A549 (cell line): ENCODE measurements around the gene INPP4B. TPM values are rescaled to one million over a fixed set of nuclear protein-coding genes. Genes with fewer than 3 reads are reported as not detected.

Source experiments
- ATAC-seq, 2 experiments: fragments of 200-7000 bp in 1 of 2; fragments of >200 bp in 1 of 2; cut with Nextera tagmentation in 1 of 2; cut with Tn5 transposase in 1 of 2; 3 replicates each; pipeline versions ENCODE4 v1.8.0 to v1.9.1; 2018 to 2020; ENCODE audit warnings: mild to moderate bottlenecking in 1 of 2, moderate library complexity in 1 of 2
- CTCF ChIA-PET: fragments of 300-600 bp; sonication (Branson Sonifier 250); formaldehyde crosslinking; extraction: SDS; loops from one replicate; lab custom pipeline; 2021; ENCODE audit warnings: antibody characterized with exemption, inconsistent platforms; lab: Yijun Ruan, JAX
- POLR2A ChIA-PET: fragments of 350-600 bp; formaldehyde crosslinking; extraction: SDS; loops from one replicate; lab custom pipeline; 2021; ENCODE audit warnings: antibody characterized with exemption, inconsistent platforms; lab: Yijun Ruan, JAX
- DNase-seq, 2 experiments: peaks; one replicate each; pipeline versions ENCODE4 v3.0.0 to v3.0.0-alpha.2; 2011 to 2016; ENCODE audit warnings: low read depth in 1 of 2, low spot score in 1 of 2
- FAIRE-seq: peaks from 2 replicates; lab custom pipeline; 2011; peaks lifted over from hg19 to GRCh38; lab: Jason Lieb, UNC
- H3K27ac ChIP-seq, 2 experiments: fragments of >200 bp; sonication (Bioruptor Twin); formaldehyde crosslinking; 3 replicates each; pipeline ENCODE4 v1.5.1; 2016 to 2017
- H3K4me1 ChIP-seq: fragments of >200 bp; sonication (Bioruptor Twin); formaldehyde crosslinking; 3 replicates; pipeline ENCODE4 v1.6.1; 2016
- H3K4me2 ChIP-seq: fragments of >200 bp; sonication (Bioruptor Twin); formaldehyde crosslinking; 3 replicates; pipeline ENCODE4 v1.6.1; 2016
- H3K4me3 ChIP-seq: fragments of >200 bp; sonication (Bioruptor Twin); formaldehyde crosslinking; 3 replicates; pipeline ENCODE4 v1.5.1; 2016
- H3K9me3 ChIP-seq: fragments of >200 bp; sonication (Bioruptor Twin); formaldehyde crosslinking; 3 replicates; pipeline ENCODE4 v1.6.1; 2016
- CBX8 ChIP-seq: fragments of 200-600 bp; sonication (generic); IDR thresholded peaks from 2 replicates; pipeline ENCODE4 v1.6.1; 2016
- E2F6 ChIP-seq: IDR thresholded peaks from 2 replicates; pipeline ENCODE4 v1.6.1; 2012; ENCODE audit warnings: low read depth, borderline replicate concordance
- EHMT2 ChIP-seq: fragments of 200-600 bp; sonication (generic); IDR thresholded peaks from 2 replicates; pipeline ENCODE4 v1.6.1; 2016; ENCODE audit warnings: antibody characterized with exemption, low read depth, mild to moderate bottlenecking, moderate library complexity
- GATA3 ChIP-seq: IDR thresholded peaks from 2 replicates; pipeline ENCODE4 v1.6.1; 2012; ENCODE audit warnings: borderline replicate concordance
- HDAC2 ChIP-seq: fragments of 200-600 bp; sonication (generic); IDR thresholded peaks from 2 replicates; pipeline ENCODE4 v1.6.1; 2016
- KDM1A ChIP-seq: fragments of 200-600 bp; sonication (generic); IDR thresholded peaks from 2 replicates; pipeline ENCODE4 v1.6.1; 2016; ENCODE audit warnings: low read depth, mild to moderate bottlenecking
- MAX ChIP-seq: IDR thresholded peaks from 2 replicates; pipeline ENCODE4 v1.6.1; 2012
- POLR2A ChIP-seq: IDR thresholded peaks from 2 replicates; pipeline ENCODE4 v1.6.1; 2012; ENCODE audit warnings: mild to moderate bottlenecking, low read length
- REST ChIP-seq: fragments of 200-600 bp; sonication (generic); IDR thresholded peaks from 2 replicates; pipeline ENCODE4 v1.6.1; 2016; ENCODE audit warnings: antibody characterized with exemption, mild to moderate bottlenecking, moderate library complexity
- RFX5 ChIP-seq: fragments of 450-650 bp; IDR thresholded peaks from 2 replicates; pipeline ENCODE4 v1.7.1; 2014; ENCODE audit warnings: antibody characterized with exemption, mild to moderate bottlenecking, moderate library complexity
- SREBF2 ChIP-seq: fragments of 450-650 bp; IDR thresholded peaks from 2 replicates; pipeline ENCODE4 v1.6.1; 2014; ENCODE audit warnings: mild to moderate bottlenecking, moderate library complexity
- TP53 ChIP-seq: fragments of 250-450 bp; sonication (Bioruptor Pico); IDR thresholded peaks from 2 replicates; pipeline ENCODE4 v1.5.0; 2021; ENCODE audit warnings: mild to moderate bottlenecking, moderate library complexity
- ZFP36 ChIP-seq: fragments of 450-650 bp; IDR thresholded peaks from 2 replicates; pipeline ENCODE4 v1.6.1; 2014; ENCODE audit warnings: borderline replicate concordance; ENCODE audit not compliant: partially characterized antibody
- ZSCAN20 ChIP-seq: fragments of 250-450 bp; sonication (Bioruptor Pico); IDR thresholded peaks from 2 replicates; pipeline ENCODE4 v1.8.0; 2022; ENCODE audit warnings: mild to moderate bottlenecking, moderate library complexity
- WGBS: methylation state at CpG from one replicate; pipeline ENCODE4 v1.1.6; 2017; ENCODE audit errors: missing lambda C conversion rate; 5-methylcytosine and 5-hydroxymethylcytosine counted together
- polyA plus RNA-seq, 4 experiments: library from polyadenylated mRNA; depleted of rRNA in 3 of 4; stranded (reverse); fragments of >200 nt; fragmentation: RNase III in 1 of 4; extraction: RNeasy Plus Mini Kit Qiagen cat#74134 plus additional on column Dnase treatment in 1 of 4; gene quantifications; 2 replicates in 3 of 4; 3 replicates in 1 of 4; pipeline ENCODE4 v1.2.3, GENCODE V29; 2011 to 2017

INPP4B gene
- polyA plus RNA-seq, 2 of the 4 experiments (the other 2 are of a cell fraction) = 7.2 to 14.9 TPM

- TF ChIP-seq E2F6 = no peak
- TF ChIP-seq ZSCAN20 (CRISPR knock-in tag) = no peak
- no peak for TF ChIP-seq POLR2A
- TF ChIP-seq, all 56 proteins: peak for 0
These were observed 689.8 kb downstream of the INPP4B start (continued) for GRCh38 chr4:142156256-142156655.

GRCh38 chr4:142155347-142155746 is 690.8 kb downstream of the INPP4B start:
- ChIA-PET POLR2A (no interaction called here), CTCF (no interaction called here)
- no peak for FAIRE-seq

GRCh38 chr4:142150483-142150882 is 695.6 kb downstream of the INPP4B start:
- Histone ChIP-seq H3K4me3 (no peak overlapping the region), H3K4me2 (no peak overlapping the region), H3K27ac (no peak overlapping the region), H3K9me3 (no peaks in the 10 kb centered on the region), H3K4me1 (peaks cover 3% of the 10 kb centered on the region; the same call in 1 of the 3 replicates)
- no peak for ATAC-seq
- 90% methylated on average over 3 of the region's 3 CpGs for WGBS
- no peak for DNase-seq
- ChIA-PET CTCF (no interaction called here), POLR2A (no interaction called here)
- FAIRE-seq = no peak
- TF ChIP-seq MAX (no peak), ZSCAN20 (CRISPR knock-in tag) (no peak), REST (no peak), RFX5 (no peak), HDAC2 (no peak), ZFP36 (no peak), E2F6 (no peak), CBX8 (no peak), TP53 (CRISPR knock-in tag) (no peak)

More at GRCh38 chr4:142155347-142155746, 690.8 kb downstream of the INPP4B start:
- H3K27ac ChIP-seq = no peak overlapping the region
- no peak for ATAC-seq
- WGBS = 94% methylated on average over 2 of the region's 2 CpGs
- H3K4me2 ChIP-seq = no peak overlapping the region
- TF ChIP-seq KDM1A (no peak), SREBF2 (no peak), EHMT2 (no peak)
- peaks cover 6% of the 10 kb centered on the region; the same call in 1 of the 3 replicates for H3K4me1 ChIP-seq
- H3K4me3 ChIP-seq = no peak overlapping the region
- no peak for DNase-seq
- no peaks in the 10 kb centered on the region for H3K9me3 ChIP-seq

GRCh38 chr4:142144813-142145212 is 701.3 kb downstream of the INPP4B start:
- FAIRE-seq (no peak), ATAC-seq (no peak), DNase-seq (no peak)
- TF ChIP-seq GATA3 = no peak
- H3K27ac ChIP-seq = peak overlapping the region; percentile 45 to 55
- no peak overlapping the region for H3K4me3 ChIP-seq
- 10% methylated on average over 1 of the region's 1 CpG for WGBS
- H3K9me3 ChIP-seq = no peaks in the 10 kb centered on the region
- ChIA-PET CTCF (no interaction called here), POLR2A (no interaction called here)
- H3K4me2 ChIP-seq = peak overlapping the region; percentile 58
- peaks cover 38% of the 10 kb centered on the region for H3K4me1 ChIP-seq
